NB4 (cell line): ENCODE measurements around the gene NFIA.

Experiments used
- DNase-seq: peaks from one replicate; pipeline ENCODE4 v3.0.0; 2010; ENCODE audit warnings: low read depth
- H3K4me3 ChIP-seq: one replicate; pipeline ENCODE4 v1.5.1; 2011; ENCODE audit warnings: mild to moderate bottlenecking, low read depth, low read length, moderate library complexity
- CTCF ChIP-seq: IDR thresholded peaks from one replicate; pipeline ENCODE4 v1.5.1; 2012; ENCODE audit warnings: low read depth, low read length
- MAX ChIP-seq: IDR thresholded peaks from 2 replicates; pipeline ENCODE4 v1.6.1; 2011; ENCODE audit warnings: low read depth, low read length
- MYC ChIP-seq: IDR thresholded peaks from 2 replicates; pipeline ENCODE4 v1.6.1; 2011; ENCODE audit warnings: low read depth, low read length
- POLR2A ChIP-seq: IDR thresholded peaks from 2 replicates; pipeline ENCODE4 v1.6.1; 2011; ENCODE audit warnings: mild to moderate bottlenecking; ENCODE audit not compliant: insufficient read length; ENCODE audit errors: extremely low read depth

Gene NFIA

GRCh38 chr1:61506236-61506635 is 423.9 kb downstream of the NFIA start:
- DNase-seq, result no peak
- no peak for TF ChIP-seq CTCF
- no peak for TF ChIP-seq MAX
- no peak for TF ChIP-seq MYC
- no peak for TF ChIP-seq POLR2A

DNA sequence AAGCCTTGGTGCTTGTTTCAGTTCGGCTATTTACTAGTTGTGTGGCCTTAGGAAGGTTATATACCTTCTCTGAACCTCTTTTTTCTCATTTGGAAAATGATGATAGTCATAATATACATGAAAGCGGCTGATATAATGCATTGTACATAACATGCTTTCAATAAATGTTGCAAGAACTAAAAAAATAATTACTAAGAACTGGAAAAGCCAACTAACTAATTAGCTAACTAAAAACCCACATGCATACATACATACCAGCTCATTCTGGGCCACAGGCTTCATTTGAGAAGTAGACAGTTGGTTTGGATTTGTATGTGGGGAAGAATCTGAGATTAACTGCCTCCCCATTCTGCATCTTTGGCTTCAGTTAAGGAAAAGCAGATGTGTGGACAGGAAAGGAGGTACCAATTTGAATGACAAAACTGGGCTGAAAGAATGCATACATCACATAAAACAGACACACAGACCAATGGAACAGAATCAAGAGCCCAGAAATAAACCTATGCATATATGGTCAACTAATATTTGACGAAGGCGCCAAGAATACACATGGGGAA is 424.7 kb downstream of the NFIA start:
- no peak overlapping the region for H3K4me3 ChIP-seq
- no peak for TF ChIP-seq POLR2A
- no peak for TF ChIP-seq CTCF
- TF ChIP-seq MYC, result no peak
- TF ChIP-seq MAX, result no peak
- DNase-seq, result no peak

More at GRCh38 chr1:61506236-61506635, 423.9 kb downstream of the NFIA start:
- H3K4me3 ChIP-seq, result no peak overlapping the region
